Esophagus squamous epithelium (tissue), 5 donors: Measurements from ENCODE around the gene SLIT1. TPM values are rescaled to one million over a fixed set of nuclear protein-coding genes. Genes with fewer than 3 reads are reported as not detected.

Experiments
- DNase-seq: peaks from one replicate; lab custom pipeline; 2025; lab: John Stamatoyannopoulos, UW
- H3K27ac ChIP-seq, 4 donors: fragments of 200-600 bp; sonication (generic); one replicate each; pipeline ENCODE4 v1.5.1; 2016 to 2019; ENCODE audit warnings: mild to moderate bottlenecking in 1 of 4
- H3K27me3 ChIP-seq, 4 donors: fragments of 200-600 bp; sonication (generic); 1 replicate in 3 of 4; 2 replicates in 1 of 4; pipeline versions ENCODE4 v1.5.1 to v1.6.0; 2017 to 2021; ENCODE audit warnings: antibody characterized with exemption in 1 of 4
- H3K36me3 ChIP-seq, 3 donors: fragments of 200-600 bp; sonication (generic); one replicate each; pipeline ENCODE4 v1.5.1; 2016 to 2019
- H3K4me1 ChIP-seq, 3 donors: fragments of 200-600 bp; sonication (generic); one replicate each; pipeline ENCODE4 v1.5.1; 2017 to 2019
- H3K4me3 ChIP-seq, 4 donors: fragments of 200-600 bp; sonication (generic); 1 replicate in 3 of 4; 2 replicates in 1 of 4; pipeline ENCODE4 v1.5.1; 2016 to 2019; ENCODE audit warnings: mild to moderate bottlenecking in 2 of 4, moderate library complexity in 1 of 4
- H3K9me3 ChIP-seq, 3 donors: fragments of 200-600 bp; sonication (generic); one replicate each; pipeline ENCODE4 v1.5.1; 2016 to 2019
- CTCF ChIP-seq, 6 experiments: fragments of 450-650 bp in 4 of 6; fragments of 200-600 bp in 2 of 6; sonication (generic) in 2 of 6; IDR thresholded peaks; one replicate each; pipeline ENCODE4 v1.5.1; 2016 to 2019; ENCODE audit warnings: antibody characterized with exemption in 6 of 6, mild to moderate bottlenecking in 4 of 6, moderate library complexity in 4 of 6
- POLR2A ChIP-seq, 4 donors: fragments of 450-650 bp; IDR thresholded peaks; one replicate each; pipeline ENCODE4 v1.6.1; 2017; ENCODE audit warnings: antibody characterized with exemption in 4 of 4, mild to moderate bottlenecking in 4 of 4, moderate library complexity in 3 of 4
- WGBS, 2 donors: methylation state at CpG; one replicate each; pipeline ENCODE4 v1.1.5; 2018; 5-methylcytosine and 5-hydroxymethylcytosine counted together
- intact Hi-C: fragments of 100-400 bp; cut with DNase I; formaldehyde crosslinking; loops from one replicate; pipeline ENCODE4 v1.15.0; 2022
- total RNA-seq, 4 donors: library from RNA; depleted of rRNA; stranded (reverse); fragments of >200 nt; gene quantifications; one replicate each; pipeline ENCODE4 v1.1.0, GENCODE V29; 2016
- donor health status: DM: yes; HTN: yes; CAD: no.

SLIT1 gene
- total RNA-seq, 4 donors from 2014 or later = not detected

GRCh38 chr10:97032624-97033023 is 153.1 kb downstream of the SLIT1 start:
- intact Hi-C loops = loop anchor here (10.0 kb wide), 1 partner anchor 268 kb away; no protein-coding TSS in a partner anchor
- H3K27me3 ChIP-seq = peaks cover 0 to 40% (median 0%) of the 10 kb centered on the region in 4 donors
- DNase-seq = no peak
- H3K36me3 ChIP-seq = no peaks in the 10 kb centered on the region
- TF ChIP-seq POLR2A (IDR thresholded peaks at IDR 0.05) (no peak), CTCF (IDR thresholded peaks at IDR 0.05) (no peak)
- no peak overlapping the region for H3K27ac ChIP-seq
- WGBS, 2 donors = 51 to 72% methylated on average over 6 to 7 of the region's 7 CpGs
- H3K9me3 ChIP-seq = no peaks in the 10 kb centered on the region
- H3K4me3 ChIP-seq = no peak overlapping the region
- peaks cover 2 to 6% (median 2%) of the 10 kb centered on the region in 3 donors for H3K4me1 ChIP-seq

- DNase-seq = no peak
- Histone ChIP-seq H3K27me3 (peaks cover 0 to 40% (median 0%) of the 10 kb centered on the region in 4 donors), H3K4me1 (no peaks in the 10 kb centered on the region), H3K9me3 (no peaks in the 10 kb centered on the region), H3K36me3 (no peaks in the 10 kb centered on the region), H3K4me3 (no peak overlapping the region), H3K27ac (no peak overlapping the region)
- TF ChIP-seq CTCF (IDR thresholded peaks at IDR 0.05) (no peak), POLR2A (IDR thresholded peaks at IDR 0.05) (no peak)
- intact Hi-C loops = loop anchor here (10.0 kb wide), 1 partner anchor 267 kb away; no protein-coding TSS in a partner anchor
- WGBS, 2 donors = 73 to 83% methylated on average over 4 to 5 of the region's 11 CpGs
Observed at GRCh38 chr10:97031459-97031858, 154.3 kb downstream of the SLIT1 start.

GRCh38 chr10:97030894-97031293 is 154.9 kb downstream of the SLIT1 start:
- no peak for DNase-seq
- Histone ChIP-seq H3K4me3 (no peak overlapping the region), H3K36me3 (no peaks in the 10 kb centered on the region), H3K4me1 (no peaks in the 10 kb centered on the region), H3K27me3 (peaks cover 0 to 40% (median 0%) of the 10 kb centered on the region in 4 donors), H3K27ac (no peak overlapping the region), H3K9me3 (no peaks in the 10 kb centered on the region)
- TF ChIP-seq POLR2A (IDR thresholded peaks at IDR 0.05) = no peak
- no peak for TF ChIP-seq CTCF (IDR thresholded peaks at IDR 0.05)
- intact Hi-C loops = loop anchor here (10.0 kb wide), 1 partner anchor 266 kb away; no protein-coding TSS in a partner anchor
- WGBS, 2 donors = 30 to 92% methylated on average over 2 to 3 of the region's 6 CpGs

GRCh38 chr10:97029271-97029670 is 156.5 kb downstream of the SLIT1 start:
- Histone ChIP-seq H3K27ac (no peak overlapping the region), H3K27me3 (peaks cover 0 to 23% (median 0%) of the 10 kb centered on the region in 4 donors), H3K4me1 (peaks cover 0 to 3% (median 0%) of the 10 kb centered on the region in 3 donors), H3K4me3 (no peak overlapping the region), H3K36me3 (no peaks in the 10 kb centered on the region), H3K9me3 (no peaks in the 10 kb centered on the region)
- DNase-seq = no peak
- TF ChIP-seq CTCF (IDR thresholded peaks at IDR 0.05) = no peak
- no peak for TF ChIP-seq POLR2A (IDR thresholded peaks at IDR 0.05)
- WGBS, 2 donors = 44 to 56% methylated on average over 3 of the region's 3 CpGs
- intact Hi-C loops = loop anchor here (10.0 kb wide), 1 partner anchor 654 kb away; no protein-coding TSS in a partner anchor

GRCh38 chr10:97028832-97029178 is 157.0 kb downstream of the SLIT1 start:
- H3K4me1 ChIP-seq = peaks cover 0 to 8% (median 3%) of the 10 kb centered on the region in 3 donors
- 78 to 96% methylated on average over 1 to 3 of the region's 3 CpGs for WGBS, 2 donors
- H3K4me3 ChIP-seq = no peak overlapping the region
- no peaks in the 10 kb centered on the region for H3K36me3 ChIP-seq
- no peak for DNase-seq
- peaks cover 0 to 22% (median 0%) of the 10 kb centered on the region in 4 donors for H3K27me3 ChIP-seq
- no peak overlapping the region for H3K27ac ChIP-seq
- intact Hi-C loops = loop anchor here (10.0 kb wide), 1 partner anchor 654 kb away; no protein-coding TSS in a partner anchor
- no peaks in the 10 kb centered on the region for H3K9me3 ChIP-seq
- TF ChIP-seq CTCF (IDR thresholded peaks at IDR 0.05) (no peak), POLR2A (IDR thresholded peaks at IDR 0.05) (no peak)
